Measurements from ENCODE around the gene MYO9B. TPM values are rescaled to one million over a fixed set of nuclear protein-coding genes. Genes with fewer than 3 reads are reported as not detected.

MYO9B gene
- total RNA-seq, 2 experiments from 2014 or later = 276 to 280 TPM

DNA sequence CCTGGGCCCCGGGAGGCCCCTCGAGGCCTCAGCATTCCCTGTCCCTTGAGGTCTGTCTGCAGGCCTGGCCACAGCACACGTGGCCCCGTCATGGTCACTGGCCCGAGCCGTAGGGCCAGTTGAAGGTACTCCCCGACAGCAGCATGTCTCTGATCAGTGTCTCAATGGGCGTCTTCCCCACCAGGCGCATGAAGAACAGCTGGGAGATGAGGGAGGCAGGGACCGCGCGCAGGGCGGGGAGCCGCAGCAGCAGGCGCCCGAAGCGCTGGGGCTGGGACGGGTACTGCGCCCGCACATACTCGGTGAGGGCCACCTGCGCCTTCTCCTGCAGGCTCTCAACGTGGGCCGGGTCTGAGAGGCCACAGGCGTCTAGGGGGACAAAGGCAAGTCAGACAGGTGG lies 156.7 kb downstream of the MYO9B start:
- H3K4me1 Mint-ChIP-seq (ENCODE audit: low read depth) = peaks cover 12% of the 10 kb centered on the region
- no peak for ATAC-seq
- no peak for DNase-seq
- H3K27me3 Mint-ChIP-seq (ENCODE audit: low read depth) = no peaks in the 10 kb centered on the region
- POLR2A ChIA-PET = interaction anchor here (0.6 kb wide), 1 partner anchor 28 kb away, joined by 3 read pairs; no protein-coding TSS in a partner anchor
- peaks cover 16% of the 10 kb centered on the region for H3K36me3 Mint-ChIP-seq (ENCODE audit: low read depth)
- H3K9me3 Mint-ChIP-seq (ENCODE audit: insufficient read depth) = no peaks in the 10 kb centered on the region
- CTCF ChIA-PET = no interaction called here
- H3K4me3 Mint-ChIP-seq = no peak overlapping the region
- H3K27ac Mint-ChIP-seq = no peak overlapping the region

DNA sequence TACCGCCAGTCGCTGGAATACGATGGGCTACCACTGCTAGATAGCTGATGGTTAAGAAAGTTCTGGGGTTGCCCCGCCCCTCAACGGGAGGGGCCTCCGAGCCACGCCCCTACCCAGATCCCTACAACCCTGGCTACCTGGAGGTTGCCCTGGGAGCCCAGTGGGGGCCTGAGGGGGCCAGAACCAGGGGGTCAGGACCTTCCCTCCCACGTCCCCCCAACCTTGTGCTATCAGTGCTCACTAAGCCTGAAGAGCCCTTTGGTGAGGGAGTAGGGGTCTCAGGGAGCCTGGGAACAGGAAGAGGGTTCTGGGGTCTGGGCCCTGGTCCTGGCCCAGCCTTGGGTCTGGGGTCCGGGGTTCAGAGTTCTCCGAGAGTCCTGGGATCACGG lies 159.3 kb downstream of the MYO9B start:
- Mint-ChIP-seq H3K27me3 (ENCODE audit: low read depth) (no peaks in the 10 kb centered on the region), H3K4me3 (peak overlapping the region; percentile 81)
- peak; percentile 63 for ATAC-seq

DNA sequence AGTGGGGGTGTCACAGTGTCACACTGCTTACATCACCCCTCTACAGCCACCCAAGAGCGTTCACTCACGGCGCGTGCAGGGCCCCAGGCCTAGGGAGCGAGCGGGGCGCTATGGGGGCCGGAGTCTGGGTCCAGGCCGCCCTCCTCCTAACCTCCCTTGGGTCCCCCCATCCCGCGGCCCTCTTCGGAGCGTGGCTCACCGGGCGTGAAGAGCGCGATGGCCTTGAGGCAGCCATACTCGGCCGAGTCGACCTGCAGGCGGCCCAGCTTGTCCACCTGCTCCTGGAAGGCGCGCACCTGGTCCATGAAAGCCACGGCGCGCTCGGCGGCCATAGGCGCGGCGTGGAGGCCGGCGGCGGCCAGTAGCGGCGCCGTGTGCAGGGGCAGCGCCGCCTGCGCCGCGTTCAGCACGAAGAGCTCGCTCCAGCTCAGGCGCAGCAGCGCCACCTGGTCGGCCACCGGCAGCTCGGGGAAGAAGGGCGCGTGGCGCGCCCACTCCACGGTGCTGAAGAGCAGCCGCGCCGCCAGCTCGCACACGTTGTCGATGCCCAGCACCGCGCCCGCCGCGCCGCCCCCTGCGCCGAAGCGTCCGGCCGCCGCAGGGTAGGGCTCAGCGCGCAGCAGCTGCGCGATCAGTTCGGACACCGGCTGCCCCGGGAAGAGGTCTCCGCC lies 159.9 kb downstream of the MYO9B start:
- ATAC-seq = peak; percentile 96
- H3K27me3 Mint-ChIP-seq (ENCODE audit: low read depth) = no peaks in the 10 kb centered on the region
- no peaks in the 10 kb centered on the region for H3K9me3 Mint-ChIP-seq (ENCODE audit: insufficient read depth)
- POLR2A ChIA-PET = interaction anchor here (0.8 to 2.0 kb wide), 7 partner anchors 9 to 159 kb away, joined by 3 to 14 read pairs (median 4); partner anchors contain the start of genes BABAM1, OCEL1 and USE1
- H3K36me3 Mint-ChIP-seq (ENCODE audit: low read depth) = peaks cover 11% of the 10 kb centered on the region
- CTCF ChIA-PET = interaction anchor here (0.7 to 4.4 kb wide), 16 partner anchors 9 to 168 kb away, joined by 3 to 16 read pairs (median 4); partner anchors contain the start of genes BABAM1 and OCEL1
- peak overlapping the region; percentile 49 for H3K27ac Mint-ChIP-seq
- peak overlapping the region; percentile 81 for H3K4me3 Mint-ChIP-seq
- peaks cover 12% of the 10 kb centered on the region for H3K4me1 Mint-ChIP-seq (ENCODE audit: low read depth)
- DNase-seq = peak; percentile 82

More for the DNA sequence above, 159.3 kb downstream of the MYO9B start:
- CTCF ChIA-PET = interaction anchor here (0.7 to 4.4 kb wide), 17 partner anchors 9 to 168 kb away, joined by 3 to 16 read pairs (median 4); partner anchors contain the start of genes BABAM1 and OCEL1
- POLR2A ChIA-PET = interaction anchor here (0.8 to 2.0 kb wide), 8 partner anchors 8 to 158 kb away, joined by 3 to 14 read pairs (median 5); partner anchors contain the start of genes ANKLE1, BABAM1, OCEL1 and USE1
- peaks cover 12% of the 10 kb centered on the region for H3K36me3 Mint-ChIP-seq (ENCODE audit: low read depth)
- peaks cover 12% of the 10 kb centered on the region for H3K4me1 Mint-ChIP-seq (ENCODE audit: low read depth)
- peak; percentile 73 for DNase-seq
- peak overlapping the region; percentile 49 for H3K27ac Mint-ChIP-seq
- no peaks in the 10 kb centered on the region for H3K9me3 Mint-ChIP-seq (ENCODE audit: insufficient read depth)

DNA sequence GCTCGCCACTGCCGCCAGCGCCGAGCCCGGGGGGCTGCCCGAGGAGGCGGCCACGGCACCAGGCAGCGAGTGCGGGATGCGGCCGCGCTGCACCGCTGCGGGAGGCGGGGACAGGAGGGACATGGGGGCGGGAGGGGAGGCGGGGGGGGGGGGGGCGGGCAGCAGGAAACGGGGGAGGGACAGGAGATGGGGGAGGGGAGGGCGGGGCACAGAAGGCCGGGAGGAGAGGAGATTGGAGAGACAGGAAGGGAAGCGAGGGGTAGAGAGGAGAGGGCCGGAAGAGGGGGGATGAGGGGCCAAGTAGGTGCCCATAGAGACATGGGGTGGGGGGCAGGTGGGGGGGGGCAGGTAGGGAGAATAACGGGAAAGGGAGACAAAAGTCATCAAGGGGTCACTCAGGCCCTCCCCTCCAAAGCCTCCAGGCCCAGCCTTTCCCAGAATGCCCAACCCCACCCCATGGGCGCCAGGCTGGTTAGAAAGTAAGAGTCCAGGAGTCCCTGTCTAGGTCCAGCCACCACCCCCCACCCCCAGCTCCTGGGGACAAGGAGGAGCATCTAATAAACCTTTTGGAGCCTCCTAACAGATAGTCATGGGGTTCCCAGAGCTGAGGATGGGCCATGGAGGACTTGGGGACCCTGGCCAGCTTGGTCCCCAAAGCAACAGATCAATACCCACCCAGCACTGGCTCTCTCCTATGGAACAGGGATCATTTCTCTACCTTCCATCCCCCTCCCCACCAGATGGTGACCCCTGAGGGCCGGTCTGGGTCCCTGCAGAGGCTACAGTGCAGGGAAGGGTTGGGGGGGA lies 160.6 kb downstream of the MYO9B start:
- Mint-ChIP-seq H3K9me3 (ENCODE audit: insufficient read depth) (no peaks in the 10 kb centered on the region), H3K36me3 (ENCODE audit: low read depth) (peaks cover 6% of the 10 kb centered on the region), H3K4me3 (peak overlapping the region; percentile 81), H3K27me3 (ENCODE audit: low read depth) (no peaks in the 10 kb centered on the region), H3K4me1 (ENCODE audit: low read depth) (peaks cover 12% of the 10 kb centered on the region), H3K27ac (no peak overlapping the region)
- CTCF ChIA-PET = interaction anchor here (1.0 to 4.4 kb wide), 15 partner anchors 10 to 169 kb away, joined by 3 to 16 read pairs (median 4); partner anchors contain the start of genes BABAM1 and OCEL1
- POLR2A ChIA-PET = interaction anchor here (0.8 to 2.0 kb wide), 6 partner anchors 10 to 160 kb away, joined by 3 to 14 read pairs (median 6); partner anchors contain the start of genes BABAM1, OCEL1 and USE1
- DNase-seq = no peak
- no peak for ATAC-seq

DNA sequence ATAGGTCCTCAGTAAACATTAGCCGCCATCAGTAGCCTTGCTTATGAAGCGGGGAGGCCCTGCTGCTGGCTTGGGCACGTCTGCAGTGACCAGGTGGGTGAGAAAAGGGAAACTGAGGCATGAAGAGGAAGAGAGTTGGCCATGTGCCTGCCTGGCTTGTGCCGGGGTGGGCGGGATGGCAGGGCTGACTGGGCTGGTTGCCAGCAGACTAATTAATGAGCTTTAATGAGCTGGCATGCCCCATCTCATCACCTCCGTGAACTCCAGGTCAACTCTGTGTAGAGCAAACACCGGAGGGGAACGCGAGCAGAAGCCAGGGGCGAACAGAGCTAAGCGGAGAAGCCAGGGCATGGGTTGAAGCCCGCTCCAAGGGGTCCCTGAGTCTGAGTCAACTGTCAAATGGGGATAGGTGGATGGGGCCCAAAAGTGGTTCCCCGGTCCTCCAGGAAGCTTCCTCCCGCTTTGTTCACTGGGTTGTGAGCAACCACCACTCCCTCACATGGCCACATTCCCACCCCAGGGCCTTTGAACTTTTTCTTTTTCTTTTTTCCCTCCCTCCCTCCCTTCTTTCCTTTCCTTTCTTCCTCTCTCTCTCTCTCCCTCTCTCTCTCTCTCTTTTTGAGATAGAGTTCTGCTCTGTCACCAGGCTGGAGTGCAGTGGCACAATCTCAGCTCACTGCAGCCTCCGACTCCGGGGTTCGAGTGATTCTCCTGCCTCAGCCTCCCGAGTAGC lies 161.4 kb downstream of the MYO9B start:
- Mint-ChIP-seq H3K36me3 (ENCODE audit: low read depth) (peaks cover 4% of the 10 kb centered on the region), H3K9me3 (ENCODE audit: insufficient read depth) (no peaks in the 10 kb centered on the region), H3K27me3 (ENCODE audit: low read depth) (no peaks in the 10 kb centered on the region), H3K4me3 (no peak overlapping the region), H3K27ac (no peak overlapping the region), H3K4me1 (ENCODE audit: low read depth) (peaks cover 12% of the 10 kb centered on the region)
- CTCF ChIA-PET = interaction anchor here (1.4 to 4.4 kb wide), 3 partner anchors 10 to 46 kb away, joined by 4 to 16 read pairs (median 13); partner anchors contain the start of gene BABAM1
- DNase-seq = no peak
- ATAC-seq = no peak
- POLR2A ChIA-PET = no interaction called here

DNA sequence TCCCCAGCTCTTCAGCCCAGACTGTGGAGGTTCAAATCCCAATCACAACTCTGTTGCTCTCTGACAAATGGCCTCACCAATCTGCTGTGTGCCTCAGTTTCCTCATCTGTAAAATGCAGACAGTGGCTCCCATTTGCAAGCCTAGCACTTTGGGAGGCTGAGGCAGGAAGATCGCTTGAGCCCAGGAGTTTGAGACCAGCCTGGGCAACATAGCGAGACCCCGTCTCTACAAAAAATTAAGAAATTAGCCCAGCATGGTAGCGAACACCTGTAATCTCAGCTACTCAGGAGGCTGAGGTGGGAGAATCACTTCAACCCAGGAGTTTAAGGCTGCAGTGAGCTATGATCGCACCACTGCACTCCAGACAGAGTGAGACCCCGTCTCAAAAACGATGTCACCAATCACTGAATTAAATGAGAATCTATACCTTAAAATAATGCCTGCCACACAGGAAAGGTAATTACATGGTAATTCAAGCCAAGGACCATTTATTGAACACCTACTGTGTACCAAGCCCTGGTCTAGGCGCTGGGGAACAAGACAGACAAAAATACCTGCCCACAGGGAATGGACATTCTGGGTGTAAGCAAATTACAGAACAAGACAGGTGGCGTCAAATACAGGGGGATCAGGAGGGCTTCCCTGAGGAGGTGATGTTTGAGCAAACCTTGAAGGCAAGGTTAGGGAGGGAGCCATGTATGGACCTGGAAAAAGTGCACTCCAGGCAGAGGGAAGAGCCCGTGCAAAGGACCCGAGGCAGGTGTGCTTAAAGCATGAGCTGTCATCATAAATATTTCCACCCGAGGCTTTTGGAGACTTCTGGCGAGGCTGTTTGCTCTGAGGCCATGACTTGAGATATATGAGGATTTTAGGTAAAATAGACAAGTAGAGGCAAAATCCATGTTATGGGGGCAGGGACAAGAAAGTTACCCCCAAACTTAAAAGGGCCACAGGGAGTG lies 162.4 kb downstream of the MYO9B start:
- no peaks in the 10 kb centered on the region for H3K9me3 Mint-ChIP-seq (ENCODE audit: insufficient read depth)
- H3K27ac Mint-ChIP-seq = no peak overlapping the region
- DNase-seq (no peak), ATAC-seq (no peak)
- peaks cover 3% of the 10 kb centered on the region for H3K27me3 Mint-ChIP-seq (ENCODE audit: low read depth)
- H3K4me1 Mint-ChIP-seq (ENCODE audit: low read depth) = peaks cover 12% of the 10 kb centered on the region
- no peak overlapping the region for H3K4me3 Mint-ChIP-seq
- no peaks in the 10 kb centered on the region for H3K36me3 Mint-ChIP-seq (ENCODE audit: low read depth)
- ChIA-PET POLR2A (no interaction called here), CTCF (interaction anchor here (1.4 to 4.4 kb wide), 2 partner anchors 11 to 45 kb away, joined by 4 to 16 read pairs; no protein-coding TSS in a partner anchor)

DNA sequence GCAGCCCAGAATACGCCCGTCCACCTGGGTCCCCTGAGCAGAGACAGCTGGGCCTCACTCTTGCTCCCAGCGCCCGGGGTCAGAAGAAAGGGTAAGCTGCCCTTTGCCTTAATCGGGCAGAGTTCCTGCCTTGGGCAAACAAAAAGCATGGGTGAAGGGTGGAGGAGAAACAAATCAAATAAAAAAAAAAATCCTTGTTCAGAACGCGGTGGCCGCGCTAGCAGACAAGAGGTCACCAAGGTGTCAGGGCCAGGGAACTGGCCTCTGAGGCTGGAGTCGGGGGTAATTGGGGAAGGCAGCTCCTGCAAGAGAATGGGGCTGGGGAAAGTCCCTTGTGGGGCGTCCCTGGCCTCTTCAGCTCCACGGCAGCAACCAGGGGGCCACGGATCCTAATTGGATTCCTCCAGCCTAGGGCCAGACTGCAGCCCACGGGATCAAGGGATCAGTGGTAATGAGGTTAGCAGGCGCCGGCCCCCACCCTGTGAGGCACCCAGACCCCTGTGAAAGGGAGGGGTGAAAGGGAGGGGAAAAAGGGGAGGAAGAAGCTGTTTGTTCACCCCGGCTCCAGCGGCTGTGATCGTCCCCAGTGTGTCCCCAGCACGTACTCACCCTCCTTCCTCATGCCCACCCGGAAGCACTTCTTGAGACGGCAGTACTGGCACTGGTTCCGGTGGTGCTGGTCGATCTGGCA lies 164.6 kb downstream of the MYO9B start:
- Mint-ChIP-seq H3K27ac (no peak overlapping the region), H3K9me3 (ENCODE audit: insufficient read depth) (no peaks in the 10 kb centered on the region), H3K36me3 (ENCODE audit: low read depth) (no peaks in the 10 kb centered on the region), H3K4me3 (no peak overlapping the region), H3K4me1 (ENCODE audit: low read depth) (peaks cover 4% of the 10 kb centered on the region), H3K27me3 (ENCODE audit: low read depth) (peaks cover 10% of the 10 kb centered on the region)
- ATAC-seq (no peak), DNase-seq (no peak)
- POLR2A ChIA-PET = interaction anchor here (1.1 kb wide), 1 partner anchor 19 kb away, joined by 3 read pairs; no protein-coding TSS in a partner anchor
- CTCF ChIA-PET = no interaction called here

DNA sequence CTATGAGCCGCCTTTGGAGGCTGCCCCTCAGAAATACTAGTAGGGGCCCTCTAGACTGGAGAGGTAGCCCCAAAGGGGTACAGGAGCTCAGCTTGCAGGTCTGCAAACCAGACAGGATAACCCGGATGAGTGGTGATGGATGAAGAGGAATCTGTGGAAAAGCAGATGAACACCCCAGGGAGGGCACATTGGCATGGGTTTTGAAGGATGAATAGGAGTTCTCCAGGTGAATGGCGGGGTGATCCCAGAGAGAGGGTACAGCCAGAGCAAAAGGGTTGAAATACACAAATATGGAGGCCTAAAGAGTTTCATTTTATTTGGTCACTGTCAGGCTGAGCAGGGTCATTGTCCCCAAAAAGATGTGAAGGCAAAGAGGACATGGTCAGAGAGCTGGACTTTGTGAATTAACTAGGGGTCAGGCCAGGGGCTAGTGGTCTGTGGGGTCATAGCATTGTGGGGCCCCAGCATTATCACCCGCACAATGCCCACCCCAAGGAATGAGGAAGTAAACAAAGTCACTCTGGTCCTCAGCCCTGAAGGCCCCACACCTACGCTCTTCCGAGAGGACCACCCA lies 165.3 kb downstream of the MYO9B start:
- H3K27me3 Mint-ChIP-seq (ENCODE audit: low read depth) = peaks cover 10% of the 10 kb centered on the region
- ATAC-seq = no peak
- H3K9me3 Mint-ChIP-seq (ENCODE audit: insufficient read depth) = no peaks in the 10 kb centered on the region
- H3K27ac Mint-ChIP-seq = no peak overlapping the region
- ChIA-PET POLR2A (interaction anchor here (0.6 to 1.1 kb wide), 2 partner anchors 18 to 53 kb away, joined by 3 read pairs; no protein-coding TSS in a partner anchor), CTCF (no interaction called here)
- peaks cover 4% of the 10 kb centered on the region for H3K4me1 Mint-ChIP-seq (ENCODE audit: low read depth)
- no peak overlapping the region for H3K4me3 Mint-ChIP-seq
- no peak for DNase-seq
- H3K36me3 Mint-ChIP-seq (ENCODE audit: low read depth) = no peaks in the 10 kb centered on the region

DNA sequence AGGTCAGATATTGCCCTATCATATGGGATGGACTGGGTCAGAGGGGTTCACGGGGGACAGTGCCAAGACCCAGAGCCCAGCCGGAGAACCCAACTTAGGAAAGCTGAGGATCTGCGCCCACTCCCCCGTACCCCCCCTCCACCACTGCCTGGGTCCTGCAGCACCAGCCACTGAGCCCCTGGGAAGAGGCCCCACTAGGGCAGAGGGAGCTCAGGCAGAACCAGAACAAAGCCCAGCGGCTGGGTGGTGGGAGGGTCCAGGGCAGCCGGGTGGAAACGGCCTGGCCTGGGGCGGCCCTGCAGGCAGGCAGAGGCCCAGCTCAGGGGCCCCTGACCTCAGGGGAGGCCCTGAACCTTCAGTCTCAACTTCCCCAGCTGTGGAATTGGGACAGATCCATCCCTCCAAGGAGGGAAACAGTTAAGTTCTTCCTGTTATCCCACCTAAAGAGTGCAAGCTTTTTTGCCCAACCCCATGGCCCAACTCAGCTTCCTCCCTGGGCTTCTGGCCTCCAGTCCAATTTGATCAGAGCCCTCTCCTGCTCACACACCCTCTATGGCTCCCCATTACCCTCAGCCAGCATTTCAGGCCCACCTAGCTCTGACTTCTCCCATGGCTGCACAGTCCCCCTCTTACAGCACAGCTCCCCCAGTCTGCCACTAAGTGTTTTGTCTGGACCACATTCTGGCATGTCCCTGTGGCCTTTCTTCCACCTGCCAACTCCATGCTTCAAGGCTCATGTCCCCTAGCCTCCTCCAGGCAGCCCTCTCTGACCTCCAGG lies 167.0 kb downstream of the MYO9B start:
- ATAC-seq (no peak), DNase-seq (no peak)
- H3K27ac Mint-ChIP-seq = no peak overlapping the region
- H3K9me3 Mint-ChIP-seq (ENCODE audit: insufficient read depth) = no peaks in the 10 kb centered on the region
- ChIA-PET POLR2A (interaction anchor here (0.7 to 0.9 kb wide), 2 partner anchors 17 to 162 kb away, joined by 3 read pairs; partner anchors contain the start of gene OCEL1), CTCF (interaction anchor here (0.9 to 1.3 kb wide), 2 partner anchors 17 to 20 kb away, joined by 3 to 5 read pairs; no protein-coding TSS in a partner anchor)
- peaks cover 17% of the 10 kb centered on the region for H3K27me3 Mint-ChIP-seq (ENCODE audit: low read depth)
- H3K36me3 Mint-ChIP-seq (ENCODE audit: low read depth) = no peaks in the 10 kb centered on the region
- no peak overlapping the region for H3K4me3 Mint-ChIP-seq
- peaks cover 9% of the 10 kb centered on the region for H3K4me1 Mint-ChIP-seq (ENCODE audit: low read depth)

Data from activated CD8-positive, alpha-beta T cell treated with anti-CD3 and anti-CD28 coated beads, Interleukin-2, amount 10 ng/mL, durations not matched to agents 7 days and 5 days (primary cell).